NT2/D1 (cell line): ENCODE data around the gene SCARB2.

Experiments used
- YY1 ChIP-seq: IDR thresholded peaks from 2 replicates; pipeline ENCODE4 v1.6.1; 2011; ENCODE audit not compliant: insufficient read length, insufficient read depth
- ZNF274 ChIP-seq: IDR thresholded peaks from 2 replicates; pipeline ENCODE4 v1.6.1; 2011; ENCODE audit warnings: mild to moderate bottlenecking, low read depth, low read length

GRCh38 chr4:76197971-76198410 is 15.6 kb downstream of the SCARB2 start:
- TF ChIP-seq ZNF274 (no peak), YY1 (no peak)
